NCI-H2081 treated with DMSO at 0.1 percent for 48 hours (cell line): Measurements from ENCODE around the gene NIPBL.
"Not testable (repeated sequence)": the region's sequence is repeated elsewhere in the genome, so short reads cannot be mapped to it uniquely, and the experiment has no call there.

Experiments
- DNase-seq: peaks from one replicate; lab custom pipeline; 2025; lab: John Stamatoyannopoulos, UW

Gene NIPBL, protein sequence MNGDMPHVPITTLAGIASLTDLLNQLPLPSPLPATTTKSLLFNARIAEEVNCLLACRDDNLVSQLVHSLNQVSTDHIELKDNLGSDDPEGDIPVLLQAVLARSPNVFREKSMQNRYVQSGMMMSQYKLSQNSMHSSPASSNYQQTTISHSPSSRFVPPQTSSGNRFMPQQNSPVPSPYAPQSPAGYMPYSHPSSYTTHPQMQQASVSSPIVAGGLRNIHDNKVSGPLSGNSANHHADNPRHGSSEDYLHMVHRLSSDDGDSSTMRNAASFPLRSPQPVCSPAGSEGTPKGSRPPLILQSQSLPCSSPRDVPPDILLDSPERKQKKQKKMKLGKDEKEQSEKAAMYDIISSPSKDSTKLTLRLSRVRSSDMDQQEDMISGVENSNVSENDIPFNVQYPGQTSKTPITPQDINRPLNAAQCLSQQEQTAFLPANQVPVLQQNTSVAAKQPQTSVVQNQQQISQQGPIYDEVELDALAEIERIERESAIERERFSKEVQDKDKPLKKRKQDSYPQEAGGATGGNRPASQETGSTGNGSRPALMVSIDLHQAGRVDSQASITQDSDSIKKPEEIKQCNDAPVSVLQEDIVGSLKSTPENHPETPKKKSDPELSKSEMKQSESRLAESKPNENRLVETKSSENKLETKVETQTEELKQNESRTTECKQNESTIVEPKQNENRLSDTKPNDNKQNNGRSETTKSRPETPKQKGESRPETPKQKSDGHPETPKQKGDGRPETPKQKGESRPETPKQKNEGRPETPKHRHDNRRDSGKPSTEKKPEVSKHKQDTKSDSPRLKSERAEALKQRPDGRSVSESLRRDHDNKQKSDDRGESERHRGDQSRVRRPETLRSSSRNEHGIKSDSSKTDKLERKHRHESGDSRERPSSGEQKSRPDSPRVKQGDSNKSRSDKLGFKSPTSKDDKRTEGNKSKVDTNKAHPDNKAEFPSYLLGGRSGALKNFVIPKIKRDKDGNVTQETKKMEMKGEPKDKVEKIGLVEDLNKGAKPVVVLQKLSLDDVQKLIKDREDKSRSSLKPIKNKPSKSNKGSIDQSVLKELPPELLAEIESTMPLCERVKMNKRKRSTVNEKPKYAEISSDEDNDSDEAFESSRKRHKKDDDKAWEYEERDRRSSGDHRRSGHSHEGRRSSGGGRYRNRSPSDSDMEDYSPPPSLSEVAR (N-terminal part only)

DNA sequence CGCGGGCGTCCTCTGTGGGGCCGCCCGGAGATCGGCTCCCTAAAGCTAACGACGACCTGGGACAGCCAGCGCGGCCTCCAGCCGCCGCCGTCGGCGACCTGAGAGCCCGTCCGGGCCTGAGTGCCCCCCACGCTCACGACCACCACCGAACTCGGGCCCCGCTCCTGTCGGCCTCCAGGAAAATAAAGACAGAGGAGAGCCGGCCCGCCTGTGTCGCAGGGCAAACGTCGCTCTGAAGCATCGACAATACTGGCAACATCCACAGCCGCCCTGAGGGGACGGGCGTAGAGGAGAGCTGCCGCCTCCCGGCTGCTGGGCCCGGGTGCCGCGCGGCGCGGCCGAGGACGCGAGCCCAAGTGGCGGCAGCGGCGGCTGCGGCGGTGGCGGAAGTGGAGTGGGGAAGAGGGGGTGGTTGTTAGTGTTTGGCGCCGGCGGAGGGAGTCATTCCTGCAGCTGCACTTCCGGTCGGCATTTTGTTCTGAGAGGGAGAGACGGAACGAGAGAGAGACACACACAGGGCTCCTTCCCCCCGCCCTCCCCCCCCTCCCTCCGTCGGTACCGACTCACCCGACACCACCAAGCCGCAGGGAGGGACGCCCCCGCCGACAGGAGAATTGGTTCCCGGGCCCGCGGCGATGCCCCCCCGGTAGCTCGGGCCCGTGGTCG, at the start of gene NIPBL:
TSS of gene NIPBL (plus strand) at position 471 of the 666 bp plus-strand sequence. CDS start 76,928 bp downstream, outside the sequence.
- peak; percentile 89 for DNase-seq

GRCh38 chr5:36832274-36832673, 44.3 kb upstream of the NIPBL start:
- DNase-seq: no peak

DNA sequence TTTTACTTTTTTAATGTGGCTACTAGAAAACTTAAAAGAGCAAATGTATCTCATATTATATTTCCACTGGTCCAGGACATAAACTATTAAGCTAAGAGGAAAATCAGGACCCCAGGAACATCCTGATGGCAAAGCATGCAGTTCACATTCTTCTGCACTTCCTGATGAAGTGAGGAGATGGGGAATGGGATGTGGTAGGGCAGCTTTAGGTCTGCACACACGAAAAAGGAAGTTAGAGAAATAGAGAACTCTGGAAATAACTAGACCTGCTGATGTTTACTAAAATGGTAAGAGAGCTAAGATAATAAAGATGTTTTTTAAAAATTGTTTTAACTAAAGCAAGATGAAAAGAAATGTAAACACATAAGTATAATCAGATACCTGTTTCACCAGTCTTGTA, 39.7 kb upstream of the NIPBL start:
- DNase-seq: no peak

- no peak for DNase-seq
Observed at GRCh38 chr5:36839489-36840476, 36.8 kb upstream of the NIPBL start.

GRCh38 chr5:36841677-36842076, 34.9 kb upstream of the NIPBL start:
- no peak for DNase-seq

GRCh38 chr5:36842087-36842486, 34.5 kb upstream of the NIPBL start:
- no peak for DNase-seq

GRCh38 chr5:36844305-36844704, 32.3 kb upstream of the NIPBL start:
- DNase-seq: no peak

DNA sequence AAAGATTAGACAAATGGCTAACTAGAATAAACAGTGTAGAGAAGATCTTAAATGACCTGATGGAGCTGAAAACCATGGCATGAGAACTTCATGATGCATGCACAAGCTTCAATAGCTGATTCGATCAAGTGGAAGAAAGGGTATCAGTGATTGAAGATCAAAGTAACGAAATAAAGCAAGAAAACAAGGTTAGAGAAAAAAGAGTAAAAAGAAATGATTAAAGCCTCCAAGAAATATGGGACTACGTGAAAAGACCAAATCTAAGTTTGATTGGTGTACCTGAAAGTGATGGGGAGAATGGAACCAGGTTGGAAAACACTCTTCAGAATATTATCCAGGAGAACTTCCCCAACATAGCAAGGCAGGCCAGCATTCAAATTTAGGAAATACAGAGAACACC, 28.0 kb upstream of the NIPBL start:
- not testable (repeated sequence) for DNase-seq

GRCh38 chr5:36852903-36853302, 23.7 kb upstream of the NIPBL start:
- not testable (repeated sequence) for DNase-seq

DNA sequence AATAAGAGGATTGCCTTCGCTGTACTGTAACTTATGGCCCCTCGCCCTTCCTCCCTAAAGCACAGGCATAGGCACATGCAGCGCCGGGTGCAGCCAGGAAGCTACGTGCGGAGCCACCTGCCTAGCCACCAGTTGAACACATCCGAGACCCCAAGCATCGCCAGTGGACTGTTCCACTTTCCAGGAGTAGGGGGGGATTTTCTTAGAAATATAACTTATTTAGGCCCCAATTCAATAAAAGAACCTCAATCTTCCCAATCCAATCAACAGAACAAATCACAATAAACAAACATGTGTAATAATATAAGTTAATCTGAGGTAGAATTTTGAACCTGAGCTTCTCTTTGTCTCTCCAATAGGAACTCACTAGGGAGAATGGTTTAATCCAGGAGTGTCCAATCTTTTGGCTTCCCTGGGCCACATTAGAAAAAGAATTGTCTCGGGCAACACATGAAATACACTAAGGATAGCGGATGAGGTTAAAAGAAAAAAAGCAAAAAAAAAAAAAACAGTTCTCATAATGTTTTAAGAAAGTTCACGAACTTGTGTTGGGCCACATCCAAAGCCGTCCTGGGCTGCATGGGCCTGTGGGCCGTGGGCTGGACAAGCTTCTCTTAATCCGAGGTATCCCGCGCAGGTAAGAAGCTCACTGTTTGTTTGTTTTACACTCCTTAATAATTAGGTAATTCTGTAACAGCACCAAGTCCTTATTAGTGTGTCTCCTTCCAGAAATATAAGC, 22.0 kb upstream of the NIPBL start:
- DNase-seq: no peak

GRCh38 chr5:36855141-36855495, 21.5 kb upstream of the NIPBL start:
- no peak for DNase-seq

- DNase-seq: no peak
Observed at GRCh38 chr5:36861871-36862270, 14.7 kb upstream of the NIPBL start.

DNA sequence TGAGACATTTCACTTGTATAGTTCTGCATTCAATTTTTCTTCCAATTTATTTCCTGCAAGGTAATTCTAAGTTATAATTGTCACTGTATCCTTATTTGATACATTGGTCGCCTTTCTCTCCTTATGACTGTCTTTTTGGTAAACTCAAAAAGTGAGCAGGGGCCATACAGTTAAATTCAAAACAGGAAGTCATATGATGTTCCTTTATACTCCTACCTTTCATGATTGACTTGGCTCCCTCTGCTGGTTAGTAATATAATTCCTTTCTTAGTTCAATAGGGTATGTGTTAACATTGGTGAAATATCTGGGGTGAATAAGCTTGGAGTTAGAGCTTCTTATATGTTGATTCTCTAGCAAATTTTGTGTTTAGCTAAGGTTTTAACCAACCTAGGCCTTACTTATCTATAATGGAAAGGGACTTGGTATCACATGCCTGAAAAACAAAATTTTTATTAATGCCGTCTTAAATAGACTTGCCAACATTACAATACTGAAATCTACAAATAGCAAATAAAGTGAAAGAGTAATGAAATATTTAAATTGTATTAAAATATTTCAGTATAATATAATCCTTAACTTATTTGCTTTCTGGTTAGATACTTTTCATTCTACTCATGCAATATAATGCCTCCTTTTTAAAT, 6.0 kb upstream of the NIPBL start:
- peak; percentile 87 for DNase-seq

GRCh38 chr5:36874465-36874864, 2.1 kb upstream of the NIPBL start:
- DNase-seq: peak; percentile 90

DNA sequence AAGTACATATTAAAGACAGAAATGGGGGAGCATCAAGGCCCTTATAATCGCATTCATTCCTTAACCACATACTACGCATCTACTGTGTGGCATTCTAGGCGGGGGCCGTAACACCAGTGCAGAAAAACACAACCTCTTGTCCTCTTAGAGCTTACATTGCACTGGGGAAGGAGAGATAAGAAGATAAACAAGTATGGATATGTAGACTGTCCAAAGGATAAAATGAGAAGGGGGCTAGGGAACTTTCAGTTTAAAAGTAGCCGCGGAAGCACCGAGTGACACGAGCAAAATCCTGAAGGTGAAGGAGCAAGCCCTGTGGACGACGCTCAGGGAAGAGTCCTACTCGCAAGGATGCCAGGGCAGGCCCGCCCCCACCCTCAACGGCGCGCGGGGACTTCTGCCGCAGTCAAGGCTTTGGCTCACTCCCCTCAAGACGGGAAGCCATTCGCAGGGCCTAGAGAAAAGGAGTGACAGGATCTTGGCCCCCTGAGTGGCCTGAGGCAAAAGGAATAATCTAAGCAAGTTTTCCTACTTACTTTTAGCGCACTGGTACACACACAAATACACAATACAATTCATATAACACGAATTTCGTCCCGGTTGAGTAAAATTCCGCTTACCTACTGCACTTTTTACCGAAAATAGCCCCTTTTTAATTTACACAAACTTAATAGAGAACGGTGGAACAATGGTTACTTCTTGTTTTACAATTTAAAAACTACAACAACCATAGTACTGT, 1.3 kb upstream of the NIPBL start:
- no peak for DNase-seq

- peak; percentile 77 for DNase-seq
Observed at GRCh38 chr5:36875790-36876298, 725 bp upstream of the NIPBL start.

DNA sequence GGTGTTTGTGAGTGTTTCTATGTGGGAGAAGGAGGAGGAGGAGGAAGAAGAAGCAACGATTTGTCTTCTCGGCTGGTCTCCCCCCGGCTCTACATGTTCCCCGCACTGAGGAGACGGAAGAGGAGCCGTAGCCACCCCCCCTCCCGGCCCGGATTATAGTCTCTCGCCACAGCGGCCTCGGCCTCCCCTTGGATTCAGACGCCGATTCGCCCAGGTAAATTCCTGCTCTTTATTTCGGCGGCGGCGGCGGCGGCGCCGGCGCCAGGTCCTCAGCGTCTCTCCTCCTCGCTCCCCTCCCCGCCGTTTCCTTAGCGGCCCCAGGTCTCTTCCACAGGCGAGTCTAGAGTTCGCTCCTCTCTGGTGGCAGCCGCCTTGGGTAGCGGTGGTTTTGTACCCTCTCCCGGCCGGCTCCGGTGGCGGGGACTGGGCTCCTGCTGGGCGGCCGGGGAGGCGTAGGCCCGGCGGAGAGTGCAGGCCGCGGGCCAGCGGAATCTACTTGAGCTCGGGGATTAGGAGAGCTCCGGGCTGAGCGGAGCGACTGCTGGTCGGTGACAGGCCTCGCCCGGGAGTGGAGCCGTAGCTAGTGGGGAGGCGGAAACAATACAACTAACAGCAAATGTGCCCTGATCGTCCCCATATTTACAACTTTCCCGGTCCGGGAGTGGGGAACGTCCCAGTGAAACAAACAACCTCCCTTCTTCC, 547 bp downstream of the NIPBL start:
- no peak for DNase-seq
